Putamen (tissue), 1 donor: ENCODE results near the gene CLTCL1.
A peak's percentile ranks its signal among the peaks of the same experiment; 100 is the strongest.
"Not testable (repeated sequence)": the region's sequence is repeated elsewhere in the genome, so short reads cannot be mapped to it uniquely, and the experiment has no call there.

Source experiments
- DNase-seq: peaks from one replicate; pipeline ENCODE4 v3.0.0-alpha.2; 2016; ENCODE audit warnings: low spot score

CLTCL1 gene

GRCh38 chr22:19218541-19219233, 72.8 kb downstream of the CLTCL1 start:
- no peak for DNase-seq

GRCh38 chr22:19216579-19216978, 74.9 kb downstream of the CLTCL1 start:
- DNase-seq, result no peak

GRCh38 chr22:19215360-19215759, 76.2 kb downstream of the CLTCL1 start:
- no peak for DNase-seq

GRCh38 chr22:19214078-19214473, 77.4 kb downstream of the CLTCL1 start:
- DNase-seq, result no peak

GRCh38 chr22:19213442-19214077, 78.0 kb downstream of the CLTCL1 start:
- DNase-seq, result peak; percentile 58

- no peak for DNase-seq
Observed at GRCh38 chr22:19213001-19213400, 78.5 kb downstream of the CLTCL1 start.

- no peak for DNase-seq
Observed at GRCh38 chr22:19212302-19212870, 79.1 kb downstream of the CLTCL1 start.

- DNase-seq, result no peak
Observed at GRCh38 chr22:19210188-19210587, 81.3 kb downstream of the CLTCL1 start.

GRCh38 chr22:19208287-19208847, 83.2 kb downstream of the CLTCL1 start:
- DNase-seq, result no peak

- DNase-seq, result no peak
Observed at GRCh38 chr22:19207884-19208283, 83.6 kb downstream of the CLTCL1 start.

GRCh38 chr22:19207401-19207808, 84.1 kb downstream of the CLTCL1 start:
- DNase-seq, result no peak

GRCh38 chr22:19206287-19206686, 85.2 kb downstream of the CLTCL1 start:
- DNase-seq, result no peak

- DNase-seq, result no peak
Observed at GRCh38 chr22:19204640-19205039, 86.9 kb downstream of the CLTCL1 start.

GRCh38 chr22:19203834-19204233, 87.7 kb downstream of the CLTCL1 start:
- DNase-seq, result no peak

GRCh38 chr22:19202799-19203186, 88.7 kb downstream of the CLTCL1 start:
- DNase-seq, result not testable (repeated sequence)

- no peak for DNase-seq
Observed at GRCh38 chr22:19201869-19202798, 89.4 kb downstream of the CLTCL1 start.

- no peak for DNase-seq
Observed at GRCh38 chr22:19201130-19201868, 90.2 kb downstream of the CLTCL1 start.

- DNase-seq, result no peak
Observed at GRCh38 chr22:19199479-19199878, 92.0 kb downstream of the CLTCL1 start.

GRCh38 chr22:19197997-19198865, 93.3 kb downstream of the CLTCL1 start:
- DNase-seq, result no peak
